ENCODE measurements around the gene RGMB. TPM values are rescaled to one million over a fixed set of nuclear protein-coding genes. Genes with fewer than 3 reads are reported as not detected.
A peak's percentile ranks its signal among the peaks of the same experiment; 100 is the strongest.
"Not testable (repeated sequence)": the region's sequence is repeated elsewhere in the genome, so short reads cannot be mapped to it uniquely, and the experiment has no call there.

The RGMB gene
- total RNA-seq, 2 experiments from 2014 or later: 4.3 to 4.9 TPM

DNA sequence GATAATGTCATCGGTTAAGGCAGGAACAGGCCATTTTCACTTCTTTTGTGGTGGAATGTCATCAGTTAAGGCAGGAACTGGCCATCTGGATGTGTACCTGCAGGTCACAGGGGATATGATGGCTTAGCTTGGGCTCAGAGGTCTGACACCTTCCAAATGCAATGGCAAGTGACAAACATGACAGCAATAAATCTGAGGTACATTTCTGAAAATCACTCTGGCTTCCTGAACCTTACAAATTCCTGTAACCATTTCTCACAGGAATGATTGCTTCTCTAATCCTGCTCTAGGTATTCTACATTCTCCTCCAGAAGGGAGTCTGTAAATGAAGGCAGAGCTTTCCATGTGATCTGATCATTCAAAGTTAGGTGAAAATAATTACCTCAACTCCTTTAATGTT, 20.7 kb upstream of the RGMB start:
- H3K27me3 Mint-ChIP-seq: peaks cover 12% of the 10 kb centered on the region
- not testable (repeated sequence) for H3K4me1 Mint-ChIP-seq, H3K27ac Mint-ChIP-seq

DNA sequence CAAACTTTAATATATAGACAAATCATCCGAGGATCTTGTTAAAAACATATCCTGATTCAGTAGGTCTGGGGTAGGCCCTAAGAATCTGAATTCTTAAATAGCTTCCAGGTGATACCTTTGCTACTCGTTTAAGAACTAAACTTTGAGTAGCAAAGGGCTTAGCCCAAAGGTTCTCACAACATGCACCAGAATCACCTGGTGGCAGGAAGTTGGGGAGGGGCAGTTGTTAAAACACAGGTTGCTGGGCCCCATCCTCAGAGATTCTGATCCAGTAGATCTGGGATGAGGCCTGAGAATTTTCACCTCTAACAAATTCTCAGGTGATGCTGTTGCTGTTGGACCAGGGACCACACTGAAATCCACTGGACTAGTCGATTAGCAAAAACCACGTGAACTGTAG, 20.0 kb upstream of the RGMB start:
- Mint-ChIP-seq H3K27me3 (peaks cover 12% of the 10 kb centered on the region), H3K4me3 (no peak overlapping the region), H3K36me3 (peaks cover 2% of the 10 kb centered on the region), H3K4me1 (no peaks in the 10 kb centered on the region), H3K27ac (no peak overlapping the region), H3K9me3 (peaks cover 2% of the 10 kb centered on the region)
- no peak for DNase-seq

More for the DNA sequence above, 20.7 kb upstream of the RGMB start:
- H3K9me3 Mint-ChIP-seq, H3K4me3 Mint-ChIP-seq, H3K36me3 Mint-ChIP-seq, DNase-seq: not testable (repeated sequence)

DNA sequence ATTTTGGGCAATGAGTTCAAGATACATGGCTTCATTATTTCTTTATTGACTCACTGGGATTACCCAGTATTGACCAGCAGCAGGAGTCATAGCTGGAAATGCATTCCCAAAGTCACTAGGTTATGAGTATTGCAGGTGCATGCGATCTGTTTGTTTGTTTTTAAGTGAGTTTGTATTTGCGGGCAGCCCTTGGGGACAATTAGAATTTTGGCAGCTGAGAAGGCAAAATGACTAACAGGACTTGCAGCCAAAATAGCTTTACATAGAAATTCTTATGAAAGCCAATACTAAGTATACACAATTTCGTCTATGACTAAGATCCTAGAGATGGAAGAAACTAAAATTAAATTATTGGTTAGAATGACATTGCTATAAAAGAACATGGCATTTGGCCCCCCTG, 18.1 kb upstream of the RGMB start:
- Mint-ChIP-seq H3K27me3 (peaks cover 12% of the 10 kb centered on the region), H3K9me3 (peaks cover 2% of the 10 kb centered on the region), H3K27ac (no peak overlapping the region), H3K4me3 (no peak overlapping the region), H3K36me3 (peaks cover 2% of the 10 kb centered on the region), H3K4me1 (peaks cover 2% of the 10 kb centered on the region)
- no peak for DNase-seq

DNA sequence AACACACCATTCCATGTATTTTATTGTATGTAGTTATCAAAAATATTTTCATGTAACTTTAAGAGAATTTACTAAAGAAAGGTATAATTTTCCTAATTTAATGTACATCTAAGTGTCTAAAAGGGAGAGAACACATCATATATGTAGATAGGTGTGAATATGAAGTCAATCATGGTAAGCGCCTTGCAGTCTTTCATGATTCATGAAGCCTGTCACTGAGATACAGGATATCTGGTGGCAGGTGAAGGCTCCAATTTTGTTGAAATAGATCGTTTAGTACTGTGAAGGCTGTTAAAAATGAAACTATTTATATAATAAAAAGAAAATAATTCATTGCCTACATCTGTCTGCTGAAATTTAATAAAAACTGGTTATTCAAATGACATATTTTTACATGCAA, 15.5 kb upstream of the RGMB start:
- Mint-ChIP-seq H3K27ac (no peak overlapping the region), H3K4me3 (no peak overlapping the region), H3K36me3 (peaks cover 2% of the 10 kb centered on the region), H3K4me1 (peaks cover 2% of the 10 kb centered on the region), H3K9me3 (peaks cover 2% of the 10 kb centered on the region), H3K27me3 (peaks cover 19% of the 10 kb centered on the region)
- no peak for DNase-seq

DNA sequence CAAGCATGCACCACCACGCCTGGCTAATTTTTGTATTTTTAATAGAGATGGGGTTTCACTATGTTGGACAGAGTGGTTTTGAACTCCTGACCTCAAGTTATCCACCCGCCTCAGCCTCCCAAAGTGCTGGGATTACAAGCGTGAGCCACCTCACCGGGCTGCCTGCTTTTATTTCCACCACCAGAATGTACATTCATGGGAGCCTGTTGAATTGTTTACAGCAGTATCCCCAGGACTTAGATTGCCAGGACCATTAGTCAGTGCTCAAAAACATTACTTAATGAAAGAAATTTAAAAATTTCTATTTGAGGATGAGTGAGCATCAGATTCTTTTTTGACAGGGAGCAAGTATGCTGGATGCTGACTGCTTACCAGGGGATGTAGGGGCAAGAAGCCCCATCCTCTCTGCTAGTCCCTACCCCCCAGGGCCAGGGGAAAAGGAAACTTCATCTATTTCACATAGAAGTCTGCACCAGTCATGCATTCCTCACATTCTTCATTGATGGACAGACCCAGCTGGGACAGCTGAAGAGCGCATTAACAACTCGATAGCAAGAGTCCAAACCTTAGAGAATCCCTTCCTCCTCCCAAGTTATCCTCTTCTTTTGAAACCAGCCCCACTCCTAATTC, 10.3 kb upstream of the RGMB start:
- peaks cover 39% of the 10 kb centered on the region for H3K27me3 Mint-ChIP-seq
- DNase-seq: no peak
- H3K4me1 Mint-ChIP-seq: peaks cover 4% of the 10 kb centered on the region
- H3K27ac Mint-ChIP-seq: no peak overlapping the region
- H3K4me3 Mint-ChIP-seq: no peak overlapping the region
- H3K36me3 Mint-ChIP-seq: no peaks in the 10 kb centered on the region
- H3K9me3 Mint-ChIP-seq: no peaks in the 10 kb centered on the region

DNA sequence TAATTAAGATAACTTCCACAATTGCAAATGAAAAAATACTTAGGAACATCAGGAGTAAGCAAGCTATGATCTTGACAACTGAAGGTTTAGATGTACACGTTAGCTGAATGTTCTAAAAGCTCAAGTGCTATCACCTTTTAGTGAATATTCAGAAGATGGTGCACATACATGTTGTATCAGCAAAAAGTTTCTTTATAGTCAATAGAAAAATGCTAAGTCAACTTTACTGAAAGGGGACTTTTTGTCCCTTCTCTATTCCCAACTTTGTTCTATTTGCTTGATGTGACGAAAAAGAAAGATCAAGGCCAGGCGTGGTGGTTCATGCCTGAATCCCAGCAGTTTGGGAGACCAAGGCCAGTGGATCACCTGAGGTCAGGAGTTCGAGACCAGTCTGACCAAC, 7.6 kb upstream of the RGMB start:
- Mint-ChIP-seq H3K36me3 (no peaks in the 10 kb centered on the region), H3K4me3 (no peak overlapping the region), H3K27me3 (peaks cover 44% of the 10 kb centered on the region), H3K9me3 (no peaks in the 10 kb centered on the region), H3K4me1 (peaks cover 13% of the 10 kb centered on the region), H3K27ac (no peak overlapping the region)
- no peak for DNase-seq

DNA sequence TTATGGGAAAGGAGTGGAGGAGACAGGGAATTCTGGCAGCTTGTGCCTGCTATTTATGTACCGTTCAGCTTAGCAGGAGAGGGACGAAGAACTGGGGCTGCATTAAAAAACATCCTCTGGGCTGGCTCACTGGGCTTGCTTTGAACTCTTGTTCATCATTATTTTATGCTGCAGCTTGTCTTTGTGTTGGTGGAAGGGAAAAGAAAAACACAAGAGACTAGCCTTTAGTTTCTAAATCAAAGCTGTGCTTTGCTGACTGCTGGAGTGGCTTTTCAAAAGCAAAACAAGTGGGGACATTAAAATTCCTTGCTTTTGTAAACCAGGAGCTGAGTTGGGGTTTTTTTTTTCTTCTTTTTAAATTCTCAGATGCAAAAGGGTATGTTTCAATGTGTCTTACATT, 5.9 kb upstream of the RGMB start:
- no peak overlapping the region for H3K27ac Mint-ChIP-seq
- H3K36me3 Mint-ChIP-seq: no peaks in the 10 kb centered on the region
- peaks cover 41% of the 10 kb centered on the region for H3K27me3 Mint-ChIP-seq
- H3K4me3 Mint-ChIP-seq: no peak overlapping the region
- no peaks in the 10 kb centered on the region for H3K9me3 Mint-ChIP-seq
- no peak for DNase-seq
- H3K4me1 Mint-ChIP-seq: peaks cover 27% of the 10 kb centered on the region

DNA sequence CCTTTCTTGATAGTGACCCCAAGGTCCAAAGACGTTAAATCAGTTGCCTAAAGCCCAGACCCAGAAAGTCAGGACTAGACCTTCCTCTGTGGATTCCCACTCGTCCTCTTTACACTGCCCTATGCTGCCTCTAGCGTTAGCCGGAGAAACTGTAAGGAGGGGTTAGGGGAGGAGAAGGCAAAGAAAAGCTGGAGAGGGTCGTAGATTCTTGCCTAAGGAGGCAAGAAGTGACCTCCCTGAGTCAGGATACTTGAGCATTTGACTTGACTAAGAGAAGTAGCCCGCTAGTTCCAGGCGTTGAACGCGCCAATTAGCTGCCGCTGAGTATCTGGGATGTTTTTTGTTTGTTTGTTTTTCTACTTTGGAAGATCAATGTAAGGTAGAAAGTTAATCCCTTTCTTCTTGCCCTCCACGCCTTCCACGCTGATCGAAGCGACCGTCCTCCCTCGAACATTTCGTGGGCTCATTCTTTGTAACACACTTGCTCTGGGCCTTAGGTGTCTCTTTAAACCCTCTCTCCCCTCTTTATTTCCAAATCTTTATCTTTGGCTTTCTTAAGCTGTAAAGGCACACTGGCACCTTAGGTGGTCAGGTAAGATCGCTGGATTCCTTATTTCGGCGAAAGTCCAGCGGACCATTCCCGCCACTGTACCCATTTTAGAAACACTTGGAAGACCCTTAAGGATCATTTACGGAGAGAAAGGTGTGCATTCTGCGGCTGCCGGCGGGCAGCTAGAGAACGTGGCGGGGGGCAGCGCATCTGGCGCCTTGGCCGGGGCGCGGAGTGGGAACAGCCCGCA, 5.1 kb upstream of the RGMB start:
- Mint-ChIP-seq H3K9me3 (no peaks in the 10 kb centered on the region), H3K27ac (no peak overlapping the region), H3K4me3 (peak overlapping the region; percentile 88), H3K36me3 (no peaks in the 10 kb centered on the region), H3K4me1 (peaks cover 31% of the 10 kb centered on the region), H3K27me3 (peaks cover 42% of the 10 kb centered on the region)
- peak; percentile 32 for DNase-seq

DNA sequence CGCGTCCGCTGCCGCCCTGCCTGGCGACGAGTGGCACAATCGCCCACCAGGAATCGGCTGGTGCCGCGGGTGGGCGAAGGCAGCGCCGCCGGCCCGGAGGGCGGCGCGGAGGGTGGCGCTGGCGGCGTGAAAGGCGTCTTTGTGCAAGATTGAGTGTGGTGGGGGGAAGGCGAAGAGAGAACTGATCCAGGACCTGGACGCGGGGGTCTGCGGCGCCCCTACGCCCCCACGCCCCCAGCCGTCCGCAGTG, 4.6 kb upstream of the RGMB start:
- no peaks in the 10 kb centered on the region for H3K9me3 Mint-ChIP-seq
- peaks cover 31% of the 10 kb centered on the region for H3K4me1 Mint-ChIP-seq
- peak overlapping the region; percentile 88 for H3K4me3 Mint-ChIP-seq
- DNase-seq: no peak
- H3K27ac Mint-ChIP-seq: no peak overlapping the region
- no peaks in the 10 kb centered on the region for H3K36me3 Mint-ChIP-seq
- H3K27me3 Mint-ChIP-seq: peaks cover 42% of the 10 kb centered on the region

DNA sequence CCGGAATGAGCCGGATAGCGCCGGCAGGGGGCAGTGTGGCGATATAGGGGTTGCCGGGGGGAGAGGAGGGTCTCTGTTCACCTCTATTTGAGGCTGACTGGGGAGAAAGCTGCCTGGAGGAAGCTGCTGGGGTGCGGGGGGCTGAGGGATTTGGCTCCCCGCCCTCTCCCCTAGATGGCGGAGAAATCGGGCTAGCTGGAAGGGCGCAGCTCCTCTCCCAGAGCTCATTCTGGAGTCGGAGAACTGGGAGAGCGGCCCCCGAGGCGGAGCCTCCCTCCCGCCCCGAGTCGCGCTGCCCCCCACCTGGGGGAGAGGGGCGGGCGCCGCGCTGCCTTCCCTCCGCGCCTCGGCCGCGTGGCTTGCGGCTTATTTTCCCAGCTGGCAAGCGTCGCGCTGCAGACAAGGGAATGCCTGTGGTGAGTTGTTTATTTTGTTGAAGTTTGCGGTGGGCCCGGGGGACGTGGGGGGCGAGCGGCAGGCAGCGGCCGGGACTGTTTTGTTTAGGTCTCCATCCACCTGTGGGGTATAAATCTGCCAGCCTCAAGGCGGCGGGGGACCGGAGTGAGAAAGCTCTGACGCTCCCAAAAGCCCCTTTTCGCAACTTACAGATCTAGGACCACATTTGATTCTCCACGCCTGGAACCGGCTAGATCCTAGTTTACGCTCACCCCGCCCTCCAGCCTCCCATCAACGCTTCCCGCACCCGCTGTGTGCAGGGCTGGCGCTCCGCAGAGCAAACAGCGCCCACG, 4.1 kb upstream of the RGMB start:
- Mint-ChIP-seq H3K9me3 (no peaks in the 10 kb centered on the region), H3K36me3 (no peaks in the 10 kb centered on the region), H3K27ac (no peak overlapping the region), H3K4me3 (peak overlapping the region; percentile 88), H3K4me1 (peaks cover 33% of the 10 kb centered on the region), H3K27me3 (peaks cover 40% of the 10 kb centered on the region)
- DNase-seq: peak; percentile 48

DNA sequence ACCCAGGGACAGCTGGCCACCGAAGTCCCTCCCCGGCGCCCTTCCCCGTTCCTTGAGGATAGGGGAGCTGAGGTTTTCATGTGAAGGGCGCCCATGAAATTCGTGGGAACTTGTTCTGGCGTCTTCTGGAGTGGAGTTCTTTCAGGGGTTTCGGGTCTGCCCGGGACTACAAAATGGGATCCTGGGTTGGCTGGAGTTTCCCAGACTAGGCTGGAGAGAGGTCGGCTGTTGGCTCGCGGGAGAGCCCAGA, 3.6 kb upstream of the RGMB start:
- Mint-ChIP-seq H3K27ac (peak overlapping the region; percentile 69), H3K27me3 (peaks cover 35% of the 10 kb centered on the region), H3K36me3 (no peaks in the 10 kb centered on the region), H3K4me1 (peaks cover 36% of the 10 kb centered on the region), H3K9me3 (no peaks in the 10 kb centered on the region), H3K4me3 (peak overlapping the region; percentile 88)
- DNase-seq: no peak

DNA sequence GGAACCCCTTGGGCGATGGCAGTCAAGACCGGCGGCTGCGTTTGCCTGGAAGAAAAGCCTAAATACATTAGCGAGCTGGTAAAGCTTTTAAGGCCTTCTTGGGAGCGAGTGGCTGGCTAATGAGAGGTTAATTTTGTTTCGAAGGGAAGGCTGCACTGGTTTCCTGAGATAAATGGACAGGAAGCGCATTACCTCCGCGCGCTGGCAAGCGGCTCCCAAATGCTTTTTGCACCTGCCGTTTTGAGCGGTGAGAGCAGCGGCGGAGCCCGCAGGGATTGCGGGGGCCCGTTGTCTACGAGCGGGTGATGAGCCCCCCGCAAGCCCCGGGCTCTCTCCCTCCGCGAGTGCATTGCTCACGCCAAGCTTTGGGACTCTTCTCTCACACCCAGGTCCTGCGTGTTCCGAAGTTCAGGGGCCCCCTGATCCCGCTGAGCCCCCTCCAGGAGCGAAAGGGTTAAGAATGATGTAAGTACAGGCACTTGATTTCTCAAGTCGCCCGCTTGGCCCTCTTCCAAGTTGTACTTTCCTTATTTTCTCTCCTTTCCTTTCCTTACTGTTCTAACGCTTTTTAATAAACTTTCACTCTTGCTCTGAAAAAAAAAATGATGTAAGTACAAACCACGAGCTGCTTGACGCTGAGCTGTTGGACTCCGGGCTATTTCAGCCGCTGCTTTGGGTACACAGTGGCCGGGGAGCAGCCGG, 3.1 kb upstream of the RGMB start:
- peak; percentile 29 for DNase-seq
- Mint-ChIP-seq H3K4me1 (peaks cover 41% of the 10 kb centered on the region), H3K4me3 (peak overlapping the region; percentile 88), H3K27ac (peak overlapping the region; percentile 84), H3K36me3 (no peaks in the 10 kb centered on the region), H3K27me3 (peaks cover 32% of the 10 kb centered on the region), H3K9me3 (no peaks in the 10 kb centered on the region)

DNA sequence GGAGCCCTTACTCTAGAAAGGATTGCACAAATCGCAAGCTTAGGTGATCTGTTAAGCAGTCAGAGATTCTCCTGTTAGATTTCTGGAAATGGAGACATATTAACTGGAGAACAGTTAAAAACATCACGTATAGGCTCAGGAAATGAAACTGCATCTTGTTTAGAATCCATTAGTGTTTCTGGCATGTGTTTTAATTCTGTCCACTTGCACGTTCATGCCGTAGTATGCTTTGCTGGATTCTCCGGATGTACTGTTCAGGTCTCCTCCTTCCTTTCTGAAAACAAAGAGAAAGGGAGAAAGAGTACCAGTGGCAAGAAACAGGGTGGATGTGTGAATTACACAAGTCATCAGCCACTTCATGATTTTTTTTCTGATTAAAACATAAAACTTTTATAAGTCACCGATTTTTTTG, 2.5 kb upstream of the RGMB start:
- DNase-seq: no peak

DNA sequence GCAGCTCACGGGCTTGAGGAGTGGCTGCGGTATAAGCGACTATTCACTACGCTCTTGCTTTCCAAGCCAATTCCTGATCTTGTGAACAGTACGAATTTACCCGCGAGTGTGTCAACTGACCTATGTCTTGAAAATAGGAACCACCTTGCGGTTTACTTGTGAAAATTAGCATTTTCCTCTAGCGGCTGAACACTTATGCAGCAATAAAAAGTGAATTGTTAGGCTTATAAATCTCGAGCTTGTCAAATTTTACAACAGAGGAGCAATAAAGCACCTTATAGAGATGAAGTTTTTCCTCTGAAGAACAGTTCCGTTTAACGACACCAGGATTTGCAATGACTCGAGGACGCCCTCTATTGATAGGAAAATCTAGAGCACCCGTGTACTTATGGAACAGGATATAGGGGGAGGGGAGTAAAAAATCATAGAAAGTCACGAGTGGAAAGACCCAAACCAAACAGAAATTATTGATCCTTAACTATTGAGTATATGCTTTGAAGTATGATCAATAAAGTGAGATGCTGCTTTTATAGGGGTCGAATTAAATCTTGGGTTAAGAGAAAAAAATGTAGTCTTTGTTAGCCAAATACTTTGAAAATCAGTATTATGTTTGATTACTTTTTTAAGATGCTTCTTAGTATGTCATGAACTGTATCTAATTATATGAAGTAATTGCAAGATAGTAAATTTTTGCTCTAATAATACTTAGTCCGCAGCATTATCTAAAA, 1.9 kb upstream of the RGMB start:
- H3K9me3 Mint-ChIP-seq: no peaks in the 10 kb centered on the region
- peak overlapping the region; percentile 84 for H3K27ac Mint-ChIP-seq
- peaks cover 24% of the 10 kb centered on the region for H3K27me3 Mint-ChIP-seq
- peak overlapping the region; percentile 88 for H3K4me3 Mint-ChIP-seq
- H3K36me3 Mint-ChIP-seq: no peaks in the 10 kb centered on the region
- H3K4me1 Mint-ChIP-seq: peaks cover 52% of the 10 kb centered on the region
- DNase-seq: peak; percentile 49

More for the DNA sequence above, 2.5 kb upstream of the RGMB start:
- H3K36me3 Mint-ChIP-seq: no peaks in the 10 kb centered on the region
- peaks cover 47% of the 10 kb centered on the region for H3K4me1 Mint-ChIP-seq
- peak overlapping the region; percentile 88 for H3K4me3 Mint-ChIP-seq
- H3K27me3 Mint-ChIP-seq: peaks cover 30% of the 10 kb centered on the region
- H3K9me3 Mint-ChIP-seq: no peaks in the 10 kb centered on the region
- peak overlapping the region; percentile 84 for H3K27ac Mint-ChIP-seq
